ENCODE results near the gene SLC27A4.

The SLC27A4 gene

GRCh38 chr9:128339761-128340690 is at the start of gene SLC27A4:
TSS of gene SLC27A4 (plus strand) at chr9:128340527. CDS start at chr9:128343133, 2,606 bp downstream.
- DNase-seq, result peak; percentile 68

- DNase-seq, result no peak
Measured at GRCh38 chr9:128292009-128292408, 48.3 kb upstream of the SLC27A4 start.

GRCh38 chr9:128293091-128293490 is 47.2 kb upstream of the SLC27A4 start:
- DNase-seq, result no peak

- no peak for DNase-seq
Measured at GRCh38 chr9:128294142-128294541, 46.2 kb upstream of the SLC27A4 start.

- no peak for DNase-seq
Measured at GRCh38 chr9:128296340-128297220, 43.7 kb upstream of the SLC27A4 start.

GRCh38 chr9:128297221-128297773 is 43.0 kb upstream of the SLC27A4 start:
- DNase-seq, result no peak

- no peak for DNase-seq
Measured at GRCh38 chr9:128298535-128299482, 41.5 kb upstream of the SLC27A4 start.

- no peak for DNase-seq
Measured at GRCh38 chr9:128304136-128304970, 36.0 kb upstream of the SLC27A4 start.

- no peak for DNase-seq
Measured at GRCh38 chr9:128304971-128305288, 35.4 kb upstream of the SLC27A4 start.

- no peak for DNase-seq
Measured at GRCh38 chr9:128309551-128309950, 30.8 kb upstream of the SLC27A4 start.

- DNase-seq, result no peak
Measured at GRCh38 chr9:128310461-128310860, 29.9 kb upstream of the SLC27A4 start.

GRCh38 chr9:128314697-128315096 is 25.6 kb upstream of the SLC27A4 start:
- DNase-seq, result no peak

GRCh38 chr9:128316421-128316820 is 23.9 kb upstream of the SLC27A4 start:
- no peak for DNase-seq

- DNase-seq, result no peak
Measured at GRCh38 chr9:128317629-128318028, 22.7 kb upstream of the SLC27A4 start.

- DNase-seq, result no peak
Measured at GRCh38 chr9:128321343-128321742, 19.0 kb upstream of the SLC27A4 start.

GRCh38 chr9:128321879-128322403 is 18.4 kb upstream of the SLC27A4 start:
- no peak for DNase-seq

GRCh38 chr9:128322404-128323211 is 17.7 kb upstream of the SLC27A4 start, which contains the start of the genes COQ4 and TRUB2:
TSS of gene COQ4 (plus strand) at chr9:128322839. CDS start at chr9:128322859, 20 bp downstream.
TSS of gene TRUB2 (minus strand) at chr9:128322447. CDS start at chr9:128322408, 39 bp downstream.
- DNase-seq, result peak; percentile 96

GRCh38 chr9:128323212-128323730 is 17.1 kb upstream of the SLC27A4 start:
- DNase-seq, result no peak

- no peak for DNase-seq
Measured at GRCh38 chr9:128323791-128324190, 16.5 kb upstream of the SLC27A4 start.

- DNase-seq, result no peak
Measured at GRCh38 chr9:128324401-128324800, 15.9 kb upstream of the SLC27A4 start.
